ENCODE measurements around the gene CEP85L.

The CEP85L gene

GRCh38 chr6:118618676-118619377, 32.6 kb downstream of the CEP85L start:
- Histone ChIP-seq H3K4me1 (ENCODE audit: control insufficient read depth, insufficient read depth, low read length, poor library complexity, severe bottlenecking) (no peaks in the 10 kb centered on the region), H3K27ac (ENCODE audit: low read depth, low read length, severe bottlenecking) (no peak overlapping the region), H3K36me3 (ENCODE audit: control insufficient read depth, insufficient read depth, low read length) (peaks cover 10% of the 10 kb centered on the region), H3K9me3 (ENCODE audit: control insufficient read depth, low read length) (no peaks in the 10 kb centered on the region), H3K4me3 (ENCODE audit: extremely low read depth, insufficient read depth, low read length, poor library complexity, severe bottlenecking) (no peak overlapping the region)
- 46 to 55% methylated on average over 11 to 13 of the region's 15 CpGs for WGBS, 2 experiments (ENCODE audit: insufficient coverage in 2 of 2)

- H3K27ac ChIP-seq (ENCODE audit: low read depth, low read length, severe bottlenecking) = no peak overlapping the region
- no peaks in the 10 kb centered on the region for H3K4me1 ChIP-seq (ENCODE audit: control insufficient read depth, insufficient read depth, low read length, poor library complexity, severe bottlenecking)
- H3K9me3 ChIP-seq (ENCODE audit: control insufficient read depth, low read length) = no peaks in the 10 kb centered on the region
- WGBS, 2 experiments (ENCODE audit: insufficient coverage in 2 of 2) = 89 to 92% methylated on average over 11 of the region's 11 CpGs
- no peak overlapping the region for H3K4me3 ChIP-seq (ENCODE audit: extremely low read depth, insufficient read depth, low read length, poor library complexity, severe bottlenecking)
- peaks cover 10% of the 10 kb centered on the region for H3K36me3 ChIP-seq (ENCODE audit: control insufficient read depth, insufficient read depth, low read length)
Measured at GRCh38 chr6:118617417-118617816, 34.0 kb downstream of the CEP85L start.

GRCh38 chr6:118611334-118611733, 40.1 kb downstream of the CEP85L start:
- peaks cover 9% of the 10 kb centered on the region for H3K36me3 ChIP-seq (ENCODE audit: control insufficient read depth, insufficient read depth, low read length)
- H3K27ac ChIP-seq (ENCODE audit: low read depth, low read length, severe bottlenecking) = no peak overlapping the region
- H3K4me3 ChIP-seq (ENCODE audit: extremely low read depth, insufficient read depth, low read length, poor library complexity, severe bottlenecking) = no peak overlapping the region
- H3K9me3 ChIP-seq (ENCODE audit: control insufficient read depth, low read length) = no peaks in the 10 kb centered on the region
- no peaks in the 10 kb centered on the region for H3K4me1 ChIP-seq (ENCODE audit: control insufficient read depth, insufficient read depth, low read length, poor library complexity, severe bottlenecking)
- no CpG with 5 or more reads among the region's 3 CpGs for WGBS, 2 experiments (ENCODE audit: insufficient coverage in 2 of 2)

- Histone ChIP-seq H3K27ac (ENCODE audit: low read depth, low read length, severe bottlenecking) (no peak overlapping the region), H3K4me1 (ENCODE audit: control insufficient read depth, insufficient read depth, low read length, poor library complexity, severe bottlenecking) (no peaks in the 10 kb centered on the region), H3K36me3 (ENCODE audit: control insufficient read depth, insufficient read depth, low read length) (peaks cover 8% of the 10 kb centered on the region), H3K4me3 (ENCODE audit: extremely low read depth, insufficient read depth, low read length, poor library complexity, severe bottlenecking) (no peak overlapping the region), H3K9me3 (ENCODE audit: control insufficient read depth, low read length) (peaks cover 14% of the 10 kb centered on the region)
- 94 to 95% methylated on average over 3 to 4 of the region's 5 CpGs for WGBS, 2 experiments (ENCODE audit: insufficient coverage in 2 of 2)
Measured at GRCh38 chr6:118606858-118607257, 44.5 kb downstream of the CEP85L start.

- Histone ChIP-seq H3K4me3 (ENCODE audit: extremely low read depth, insufficient read depth, low read length, poor library complexity, severe bottlenecking) (no peak overlapping the region), H3K9me3 (ENCODE audit: control insufficient read depth, low read length) (peaks cover 14% of the 10 kb centered on the region), H3K36me3 (ENCODE audit: control insufficient read depth, insufficient read depth, low read length) (peaks cover 8% of the 10 kb centered on the region), H3K27ac (ENCODE audit: low read depth, low read length, severe bottlenecking) (no peak overlapping the region), H3K4me1 (ENCODE audit: control insufficient read depth, insufficient read depth, low read length, poor library complexity, severe bottlenecking) (no peaks in the 10 kb centered on the region)
- WGBS, 2 experiments (ENCODE audit: insufficient coverage in 2 of 2) = 96 to 100% methylated on average over 2 to 3 of the region's 3 CpGs
Measured at GRCh38 chr6:118606268-118606667, 45.1 kb downstream of the CEP85L start.

- Histone ChIP-seq H3K4me1 (ENCODE audit: control insufficient read depth, insufficient read depth, low read length, poor library complexity, severe bottlenecking) (no peaks in the 10 kb centered on the region), H3K9me3 (ENCODE audit: control insufficient read depth, low read length) (peaks cover 14% of the 10 kb centered on the region), H3K36me3 (ENCODE audit: control insufficient read depth, insufficient read depth, low read length) (peaks cover 8% of the 10 kb centered on the region), H3K4me3 (ENCODE audit: extremely low read depth, insufficient read depth, low read length, poor library complexity, severe bottlenecking) (no peak overlapping the region), H3K27ac (ENCODE audit: low read depth, low read length, severe bottlenecking) (no peak overlapping the region)
- no CpG with 5 or more reads among the region's 2 CpGs for WGBS, 2 experiments (ENCODE audit: insufficient coverage in 2 of 2)
Measured at GRCh38 chr6:118603372-118603771, 48.0 kb downstream of the CEP85L start.

GRCh38 chr6:118602300-118602699, 49.1 kb downstream of the CEP85L start:
- peaks cover 14% of the 10 kb centered on the region for H3K9me3 ChIP-seq (ENCODE audit: control insufficient read depth, low read length)
- H3K4me3 ChIP-seq (ENCODE audit: extremely low read depth, insufficient read depth, low read length, poor library complexity, severe bottlenecking) = no peak overlapping the region
- H3K36me3 ChIP-seq (ENCODE audit: control insufficient read depth, insufficient read depth, low read length) = peaks cover 8% of the 10 kb centered on the region
- WGBS, 2 experiments (ENCODE audit: insufficient coverage in 2 of 2) = 60% methylated on average over 1 of the region's 2 CpGs
- H3K27ac ChIP-seq (ENCODE audit: low read depth, low read length, severe bottlenecking) = no peak overlapping the region
- H3K4me1 ChIP-seq (ENCODE audit: control insufficient read depth, insufficient read depth, low read length, poor library complexity, severe bottlenecking) = no peaks in the 10 kb centered on the region

GRCh38 chr6:118598324-118598723, 53.1 kb downstream of the CEP85L start:
- no peak overlapping the region for H3K27ac ChIP-seq (ENCODE audit: low read depth, low read length, severe bottlenecking)
- 80 to 100% methylated on average over 1 of the region's 2 CpGs for WGBS, 2 experiments (ENCODE audit: insufficient coverage in 2 of 2)
- H3K9me3 ChIP-seq (ENCODE audit: control insufficient read depth, low read length) = peaks cover 6% of the 10 kb centered on the region

GRCh38 chr6:118597636-118598035, 53.8 kb downstream of the CEP85L start:
- WGBS, 2 experiments (ENCODE audit: insufficient coverage in 2 of 2) = 50 to 93% methylated on average over 2 to 3 of the region's 3 CpGs
- Histone ChIP-seq H3K9me3 (ENCODE audit: control insufficient read depth, low read length) (no peaks in the 10 kb centered on the region), H3K36me3 (ENCODE audit: control insufficient read depth, insufficient read depth, low read length) (no peaks in the 10 kb centered on the region), H3K4me3 (ENCODE audit: extremely low read depth, insufficient read depth, low read length, poor library complexity, severe bottlenecking) (no peak overlapping the region), H3K4me1 (ENCODE audit: control insufficient read depth, insufficient read depth, low read length, poor library complexity, severe bottlenecking) (no peaks in the 10 kb centered on the region), H3K27ac (ENCODE audit: low read depth, low read length, severe bottlenecking) (no peak overlapping the region)

More at GRCh38 chr6:118598324-118598723, 53.1 kb downstream of the CEP85L start:
- H3K4me3 ChIP-seq (ENCODE audit: extremely low read depth, insufficient read depth, low read length, poor library complexity, severe bottlenecking) = no peak overlapping the region
- no peaks in the 10 kb centered on the region for H3K4me1 ChIP-seq (ENCODE audit: control insufficient read depth, insufficient read depth, low read length, poor library complexity, severe bottlenecking)
- peaks cover 5% of the 10 kb centered on the region for H3K36me3 ChIP-seq (ENCODE audit: control insufficient read depth, insufficient read depth, low read length)

GRCh38 chr6:118596774-118597320, 54.5 kb downstream of the CEP85L start:
- no peaks in the 10 kb centered on the region for H3K9me3 ChIP-seq (ENCODE audit: control insufficient read depth, low read length)
- H3K4me1 ChIP-seq (ENCODE audit: control insufficient read depth, insufficient read depth, low read length, poor library complexity, severe bottlenecking) = no peaks in the 10 kb centered on the region
- no peak overlapping the region for H3K27ac ChIP-seq (ENCODE audit: low read depth, low read length, severe bottlenecking)
- H3K36me3 ChIP-seq (ENCODE audit: control insufficient read depth, insufficient read depth, low read length) = no peaks in the 10 kb centered on the region
- 86 to 93% methylated on average over 1 to 5 of the region's 5 CpGs for WGBS, 2 experiments (ENCODE audit: insufficient coverage in 2 of 2)
- H3K4me3 ChIP-seq (ENCODE audit: extremely low read depth, insufficient read depth, low read length, poor library complexity, severe bottlenecking) = no peak overlapping the region

GRCh38 chr6:118594877-118595276, 56.5 kb downstream of the CEP85L start:
- WGBS, 2 experiments (ENCODE audit: insufficient coverage in 2 of 2) = 89% methylated on average over 1 of the region's 1 CpG; no CpG with 5 or more reads in 1 of the 2 experiments
- H3K4me3 ChIP-seq (ENCODE audit: extremely low read depth, insufficient read depth, low read length, poor library complexity, severe bottlenecking) = no peak overlapping the region
- no peaks in the 10 kb centered on the region for H3K4me1 ChIP-seq (ENCODE audit: control insufficient read depth, insufficient read depth, low read length, poor library complexity, severe bottlenecking)
- no peak overlapping the region for H3K27ac ChIP-seq (ENCODE audit: low read depth, low read length, severe bottlenecking)
- no peaks in the 10 kb centered on the region for H3K9me3 ChIP-seq (ENCODE audit: control insufficient read depth, low read length)
- no peaks in the 10 kb centered on the region for H3K36me3 ChIP-seq (ENCODE audit: control insufficient read depth, insufficient read depth, low read length)

Data from mesodermal cell (in vitro differentiated cells).